ENCODE data around the gene VKORC1. TPM values are rescaled to one million over a fixed set of nuclear protein-coding genes. Genes with fewer than 3 reads are reported as not detected.

The VKORC1 gene
- total RNA-seq, 4 donors from 2014 or later: 20.6 to 207 (median 102) TPM

- Histone ChIP-seq H3K4me3 (no peak overlapping the region), H3K9me3 (no peaks in the 10 kb centered on the region), H3K27me3 (no peaks in the 10 kb centered on the region), H3K36me3 (peaks cover 0 to 27% (median 0%) of the 10 kb centered on the region in 3 donors), H3K27ac (peak overlapping the region in 2 of 4 donors; percentile 30 to 44), H3K4me1 (peaks cover 0 to 8% (median 0%) of the 10 kb centered on the region in 4 donors)
- TF ChIP-seq POLR2A (IDR thresholded peaks at IDR 0.05) (no peak), CTCF (IDR thresholded peaks at IDR 0.05) (no peak)
- no peak for DNase-seq
These were observed 29.6 kb downstream of the VKORC1 start for GRCh38 chr16:31064882-31065461.

- Histone ChIP-seq H3K4me3 (peak overlapping the region in 1 of 4 donors; percentile 12), H3K36me3 (peaks cover 0 to 27% (median 0%) of the 10 kb centered on the region in 3 donors), H3K27me3 (no peaks in the 10 kb centered on the region), H3K4me1 (peaks cover 0 to 8% (median 0%) of the 10 kb centered on the region in 4 donors), H3K27ac (peak overlapping the region in 2 of 4 donors; percentile 19 to 44), H3K9me3 (no peaks in the 10 kb centered on the region)
- no peak for TF ChIP-seq CTCF (IDR thresholded peaks at IDR 0.05)
- peak in 2 of 3 donors; percentile 19 to 49 for DNase-seq
These were observed 30.6 kb downstream of the VKORC1 start for GRCh38 chr16:31063843-31064611.

- Histone ChIP-seq H3K9me3 (no peaks in the 10 kb centered on the region), H3K36me3 (peaks cover 0 to 27% (median 0%) of the 10 kb centered on the region in 3 donors), H3K27me3 (no peaks in the 10 kb centered on the region), H3K4me3 (peak overlapping the region in 1 of 4 donors; percentile 12), H3K27ac (no peak overlapping the region), H3K4me1 (peaks cover 0 to 8% (median 0%) of the 10 kb centered on the region in 4 donors)
- DNase-seq: no peak
- TF ChIP-seq POLR2A (IDR thresholded peaks at IDR 0.05) (no peak), CTCF (IDR thresholded peaks at IDR 0.05) (no peak)
These were observed 31.1 kb downstream of the VKORC1 start for GRCh38 chr16:31063495-31063842.

GRCh38 chr16:31061813-31062440, 32.7 kb downstream of the VKORC1 start:
- no peak overlapping the region for H3K4me3 ChIP-seq
- H3K27me3 ChIP-seq: no peaks in the 10 kb centered on the region
- no peak overlapping the region for H3K27ac ChIP-seq
- DNase-seq: no peak
- H3K4me1 ChIP-seq: peaks cover 0 to 8% (median 0%) of the 10 kb centered on the region in 4 donors
- H3K9me3 ChIP-seq: no peaks in the 10 kb centered on the region
- TF ChIP-seq CTCF (IDR thresholded peaks at IDR 0.05) (no peak), POLR2A (IDR thresholded peaks at IDR 0.05) (no peak)
- peaks cover 0 to 27% (median 0%) of the 10 kb centered on the region in 3 donors for H3K36me3 ChIP-seq

GRCh38 chr16:31061126-31061812, 33.3 kb downstream of the VKORC1 start:
- H3K9me3 ChIP-seq: no peaks in the 10 kb centered on the region
- TF ChIP-seq CTCF (IDR thresholded peaks at IDR 0.05): no peak
- TF ChIP-seq POLR2A (IDR thresholded peaks at IDR 0.05): no peak
- peaks cover 0 to 8% (median 0%) of the 10 kb centered on the region in 4 donors for H3K4me1 ChIP-seq
- H3K27me3 ChIP-seq: no peaks in the 10 kb centered on the region
- H3K36me3 ChIP-seq: peaks cover 0 to 27% (median 0%) of the 10 kb centered on the region in 3 donors
- H3K4me3 ChIP-seq: no peak overlapping the region
- no peak overlapping the region for H3K27ac ChIP-seq
- no peak for DNase-seq

All from Peyer's patch (tissue), 4 donors.